Adrenal gland (tissue), 12 donors: ENCODE data around the gene CORO6. TPM values are rescaled to one million over a fixed set of nuclear protein-coding genes. Genes with fewer than 3 reads are reported as not detected.

Source experiments
- DNase-seq, 7 donors: peaks; one replicate each; pipeline ENCODE4 v3.0.0-alpha.2; 2019 to 2020
- H3K27ac ChIP-seq, 5 donors: fragments of 200-600 bp; sonication (generic) in 4 of 5; 1 replicate in 3 of 5; 2 replicates in 2 of 5; pipeline versions ENCODE4 v1.5.1 to v1.8.0; 2016 to 2020; ENCODE audit warnings: mild to moderate bottlenecking in 1 of 5
- H3K27me3 ChIP-seq: fragments of 200-600 bp; 2 replicates; pipeline ENCODE4 v1.8.0; 2021
- H3K36me3 ChIP-seq, 2 donors: fragments of 200-600 bp; replicated peaks in 1 of 2; 1 replicate in 1 of 2; 2 replicates in 1 of 2; pipeline versions ENCODE4 v1.5.1 to v1.8.0; 2018 to 2022
- H3K4me1 ChIP-seq, 2 donors: fragments of 200-600 bp; replicated peaks in 1 of 2; 1 replicate in 1 of 2; 2 replicates in 1 of 2; pipeline versions ENCODE4 v1.5.1 to v1.8.0; 2018 to 2021
- H3K4me3 ChIP-seq, 4 donors: fragments of 200-600 bp; sonication (generic) in 3 of 4; one replicate each; pipeline ENCODE4 v1.5.1; 2016 to 2018
- H3K9me3 ChIP-seq, 3 donors: fragments of 200-600 bp; sonication (generic) in 1 of 3; replicated peaks in 1 of 3; 1 replicate in 2 of 3; 2 replicates in 1 of 3; pipeline versions ENCODE4 v1.5.1 to v1.8.0; 2016 to 2021
- POLR2A ChIP-seq, 2 donors: fragments of 450-650 bp; IDR thresholded peaks; one replicate each; pipeline ENCODE4 v1.6.1; 2017; ENCODE audit warnings: antibody characterized with exemption in 2 of 2, mild to moderate bottlenecking in 2 of 2, moderate library complexity in 1 of 2
- WGBS, 4 donors: extraction: QIAGEN DNeasy Blood & Tissue Kit in 2 of 4; methylation state at CpG; one replicate each; pipeline versions ENCODE4 v1.1.5 to v1.1.7; 2013 to 2017; 5-methylcytosine and 5-hydroxymethylcytosine counted together
- intact Hi-C, 2 donors: fragments of 100-400 bp; cut with DNase I; formaldehyde crosslinking; loops; one replicate each; pipeline versions ENCODE4 v1.14.1 to v1.15.0; 2022 to 2023
- polyA plus RNA-seq, 3 donors: library from polyadenylated mRNA; stranded (reverse); fragments of 200-250 nt in 2 of 3; fragments of 350-450 nt in 1 of 3; fragmentation: Illumina TruSeq in 1 of 3; extraction: RNeasy Lipid Tissue Mini Kit (QIAGEN cat#74804) in 1 of 3; gene quantifications; one replicate each; pipeline ENCODE4 v1.2.3, GENCODE V29; 2013 to 2014
- total RNA-seq, 9 donors: library from RNA; depleted of rRNA in 4 of 9; stranded (reverse); fragments of >200 nt in 4 of 9; fragments of 120-200 nt in 1 of 9; fragmentation: NEBNext Ultra II Directional in 1 of 9; extraction: Animal tissue kit (Norgen Biotek cat#: 25700) in 1 of 9; gene quantifications; one replicate each; pipeline versions ENCODE4 v1.1.0 to v1.2.4, GENCODE V29; 2013 to 2023
- TF ChIP-seq, protein P1 (sequence below), 6 experiments: fragments of 450-650 bp in 4 of 6; fragments of 200-600 bp in 2 of 6; sonication (generic) in 1 of 6; IDR thresholded peaks; 1 replicate in 5 of 6; 2 replicates in 1 of 6; pipeline versions ENCODE4 v1.5.1 to v1.8.0; 2016 to 2021; ENCODE audit warnings: antibody characterized with exemption in 6 of 6, mild to moderate bottlenecking in 2 of 6, moderate library complexity in 1 of 6
- donor health status: healthy with polysubstance abuse.
- donor health status: Bipolar disorder and iron deficiency.
- donor health status: DM: yes; HTN: yes; CAD: no.
- donor health status: DM: no; HTN: no; CAD: no.
- donor health status: DM: no; HTN: no; CAD: no.
- donor health status: DM: yes; HTN: yes; CAD: no.

Gene CORO6
- total and polyA plus RNA-seq, 12 donors, result 0.44 to 34.0 (median 5.6) TPM

DNA sequence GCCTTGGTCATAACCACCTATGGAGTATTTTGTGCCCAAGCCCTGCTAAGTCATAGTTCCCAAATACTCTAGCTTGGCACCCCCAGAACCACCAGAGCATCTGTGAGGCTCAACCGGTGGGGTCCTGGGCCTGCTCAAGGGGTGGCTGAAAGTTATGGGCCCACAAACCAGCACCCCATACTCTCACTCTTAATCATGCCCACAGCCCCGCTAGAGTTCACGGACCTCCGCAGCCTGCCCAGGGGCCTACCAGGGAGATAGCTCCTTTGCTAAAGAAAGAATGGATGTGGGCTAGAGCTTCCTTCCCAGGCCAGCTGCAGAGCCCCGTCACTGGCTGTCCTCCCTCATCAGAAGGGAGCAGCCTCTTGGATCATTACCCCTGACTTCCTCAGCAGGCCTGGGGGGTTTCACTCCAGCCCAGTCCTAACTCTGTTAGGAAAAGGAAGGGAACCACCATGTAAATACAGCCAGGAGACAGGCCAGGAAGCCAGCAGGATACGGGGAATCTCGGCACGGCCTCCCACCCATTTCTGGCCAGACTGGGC lies 34.6 kb downstream of the CORO6 start:
- WGBS, 4 donors, result 33 to 44% (median 36%) methylated on average over 4 to 8 of the region's 8 CpGs
- Histone ChIP-seq H3K9me3 (no peaks in the 10 kb centered on the region), H3K4me3 (peak overlapping the region in 2 of 4 donors; percentile 80 to 87), H3K27ac (peak overlapping the region in 4 of 5 donors; percentile 60 to 89 (median 66)), H3K4me1 (peaks cover 41 to 50% of the 10 kb centered on the region in 2 donors), H3K36me3 (peaks cover 0 to 2% of the 10 kb centered on the region in 2 donors), H3K27me3 (no peaks in the 10 kb centered on the region)
- DNase-seq, result peak in 1 of 7 donors; percentile 18
- intact Hi-C loops, result no loop called here
- TF ChIP-seq, protein P1, sequence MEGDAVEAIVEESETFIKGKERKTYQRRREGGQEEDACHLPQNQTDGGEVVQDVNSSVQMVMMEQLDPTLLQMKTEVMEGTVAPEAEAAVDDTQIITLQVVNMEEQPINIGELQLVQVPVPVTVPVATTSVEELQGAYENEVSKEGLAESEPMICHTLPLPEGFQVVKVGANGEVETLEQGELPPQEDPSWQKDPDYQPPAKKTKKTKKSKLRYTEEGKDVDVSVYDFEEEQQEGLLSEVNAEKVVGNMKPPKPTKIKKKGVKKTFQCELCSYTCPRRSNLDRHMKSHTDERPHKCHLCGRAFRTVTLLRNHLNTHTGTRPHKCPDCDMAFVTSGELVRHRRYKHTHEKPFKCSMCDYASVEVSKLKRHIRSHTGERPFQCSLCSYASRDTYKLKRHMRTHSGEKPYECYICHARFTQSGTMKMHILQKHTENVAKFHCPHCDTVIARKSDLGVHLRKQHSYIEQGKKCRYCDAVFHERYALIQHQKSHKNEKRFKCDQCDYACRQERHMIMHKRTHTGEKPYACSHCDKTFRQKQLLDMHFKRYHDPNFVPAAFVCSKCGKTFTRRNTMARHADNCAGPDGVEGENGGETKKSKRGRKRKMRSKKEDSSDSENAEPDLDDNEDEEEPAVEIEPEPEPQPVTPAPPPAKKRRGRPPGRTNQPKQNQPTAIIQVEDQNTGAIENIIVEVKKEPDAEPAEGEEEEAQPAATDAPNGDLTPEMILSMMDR (IDR thresholded peaks at IDR 0.05), result no peak
- TF ChIP-seq POLR2A (IDR thresholded peaks at IDR 0.05), result no peak

DNA sequence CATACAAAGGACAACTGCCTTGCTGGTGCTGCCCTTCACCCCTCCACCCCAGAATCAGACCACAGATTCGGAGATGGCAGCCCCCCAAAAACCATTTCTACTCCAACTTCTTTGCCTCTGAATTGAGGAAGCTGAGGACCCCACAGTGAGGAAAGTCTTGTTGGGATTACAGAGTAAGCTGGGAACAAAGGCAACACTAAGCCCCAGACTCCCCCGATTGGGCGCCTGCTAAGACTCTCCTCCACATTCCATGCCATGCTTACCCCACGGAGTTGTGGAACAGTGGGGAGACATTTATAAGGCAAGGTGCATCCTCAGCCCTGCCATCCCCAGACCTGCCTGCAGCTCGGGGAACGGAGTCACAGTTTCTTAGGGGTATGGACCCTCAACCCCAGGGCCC lies 35.1 kb downstream of the CORO6 start:
- DNase-seq, result peak in 2 of 7 donors; percentile 18 to 20
- no peaks in the 10 kb centered on the region for H3K9me3 ChIP-seq
- H3K36me3 ChIP-seq, result peaks cover 0 to 7% of the 10 kb centered on the region in 2 donors
- WGBS, 4 donors, result 82 to 88% (median 88%) methylated on average over 4 to 6 of the region's 6 CpGs
- H3K4me3 ChIP-seq, result peak overlapping the region in 1 of 4 donors; percentile 87
- H3K4me1 ChIP-seq, result peaks cover 38 to 47% of the 10 kb centered on the region in 2 donors
- peak overlapping the region in 1 of 5 donors; percentile 89 for H3K27ac ChIP-seq
- TF ChIP-seq POLR2A (IDR thresholded peaks at IDR 0.05), result no peak
- TF ChIP-seq, protein P1 (IDR thresholded peaks at IDR 0.05), result no peak
- intact Hi-C loops, result no loop called here
- no peaks in the 10 kb centered on the region for H3K27me3 ChIP-seq

DNA sequence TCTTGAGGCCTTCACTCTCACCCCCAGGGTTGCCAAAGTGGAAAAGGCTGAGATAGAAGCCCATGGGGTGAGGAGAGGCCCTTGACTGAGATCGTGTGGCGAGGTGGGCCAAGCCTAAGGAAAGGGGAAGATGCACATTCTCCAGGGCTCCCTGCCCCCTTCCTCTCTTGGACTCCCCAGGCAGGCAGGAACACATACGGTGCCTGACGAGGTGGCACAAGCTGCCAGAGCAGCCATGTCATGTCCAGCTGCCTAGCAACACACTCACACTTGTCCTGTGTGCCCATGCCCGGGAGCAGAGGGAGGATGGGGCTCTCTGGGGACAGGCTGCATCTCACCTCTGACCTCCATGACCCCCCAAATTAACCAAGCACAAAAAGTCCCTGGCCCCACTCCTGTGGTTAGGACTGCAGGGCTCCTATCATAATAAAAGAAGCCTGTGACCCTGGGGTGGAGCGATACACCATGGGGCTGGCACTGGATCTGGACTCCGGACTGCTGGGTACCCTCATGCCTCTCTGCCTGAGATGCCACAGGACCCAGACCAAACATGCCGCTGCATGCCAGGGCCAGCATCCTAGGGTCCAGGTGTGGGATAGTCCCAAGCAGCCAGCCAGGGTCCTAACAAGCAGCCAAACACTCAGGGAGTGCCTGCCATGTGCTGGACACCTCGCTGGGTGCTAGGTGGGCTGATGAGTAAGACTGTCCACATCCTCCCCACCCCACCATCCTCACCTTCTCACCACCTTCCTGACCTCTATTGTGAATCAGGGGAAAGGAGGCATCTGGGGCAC lies 35.8 kb downstream of the CORO6 start:
- Histone ChIP-seq H3K36me3 (peaks cover 0 to 14% of the 10 kb centered on the region in 2 donors), H3K4me1 (peaks cover 31 to 40% of the 10 kb centered on the region in 2 donors), H3K27me3 (no peaks in the 10 kb centered on the region), H3K4me3 (no peak overlapping the region), H3K27ac (peak overlapping the region in 2 of 5 donors; percentile 5 to 52), H3K9me3 (no peaks in the 10 kb centered on the region)
- WGBS, 4 donors, result 68 to 76% (median 74%) methylated on average over 6 to 9 of the region's 9 CpGs
- TF ChIP-seq, protein P1 (IDR thresholded peaks at IDR 0.05), result no peak
- TF ChIP-seq POLR2A (IDR thresholded peaks at IDR 0.05), result no peak
- intact Hi-C loops, result no loop called here
- peak in 1 of 7 donors; percentile 19 for DNase-seq

DNA sequence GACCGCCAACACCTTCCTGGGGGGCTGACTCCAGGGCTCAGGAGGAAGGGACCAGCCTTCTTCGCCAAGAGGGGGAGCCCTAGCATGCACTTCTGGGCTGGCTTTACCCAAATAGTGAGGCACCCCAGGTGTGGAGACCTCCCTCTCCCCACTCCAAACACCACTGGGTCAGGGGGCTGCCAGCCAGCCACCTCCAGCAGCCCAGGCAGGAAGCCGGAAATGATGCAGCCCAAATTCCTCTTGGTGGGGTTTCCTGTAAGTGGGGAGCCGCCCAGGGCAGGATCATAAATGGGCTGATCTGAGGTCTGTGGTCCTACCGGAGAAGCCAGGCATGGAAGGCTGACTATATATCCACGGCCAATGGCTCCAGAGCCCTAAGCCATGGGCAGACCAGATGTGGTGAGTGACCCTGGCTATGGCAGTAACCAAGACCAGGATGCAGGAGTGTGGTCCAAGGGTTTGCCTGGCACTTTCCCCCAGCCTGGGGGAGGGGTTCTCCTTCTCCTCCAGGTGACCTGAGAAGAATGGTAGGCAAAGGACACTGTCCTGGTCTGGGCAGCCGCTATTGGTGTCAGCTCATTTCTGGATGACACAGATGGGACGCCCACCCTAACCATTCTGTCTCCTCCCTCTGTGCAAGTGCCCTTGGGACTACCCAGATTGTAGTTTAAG lies 37.5 kb downstream of the CORO6 start:
- Histone ChIP-seq H3K27ac (peak overlapping the region in 3 of 5 donors; percentile 16 to 73 (median 60)), H3K36me3 (peaks cover 0 to 15% of the 10 kb centered on the region in 2 donors), H3K4me3 (peak overlapping the region in 1 of 4 donors; percentile 26), H3K27me3 (no peaks in the 10 kb centered on the region), H3K9me3 (no peaks in the 10 kb centered on the region), H3K4me1 (peaks cover 15 to 24% of the 10 kb centered on the region in 2 donors)
- DNase-seq, result peak in 3 of 7 donors; percentile 18 to 28 (median 23)
- TF ChIP-seq POLR2A (IDR thresholded peaks at IDR 0.05), result peak in 1 of 2 donors; percentile 36
- TF ChIP-seq, protein P1 (IDR thresholded peaks at IDR 0.05), result no peak
- intact Hi-C loops, result no loop called here
- 64 to 80% (median 73%) methylated on average over 5 to 8 of the region's 8 CpGs for WGBS, 4 donors
